Stimulated activated CD8-positive, alpha-beta memory T cell treated with anti-CD3 and anti-CD28 coated beads, Interleukin-12 subunit alpha, Interleukin-12 subunit beta, amount 100 ng/mL, for 1 hour (primary cell): ENCODE data around the gene PLEKHB1.
A peak's percentile ranks its signal among the peaks of the same experiment; 100 is the strongest.

ENCODE experiments used
- DNase-seq: peaks from one replicate; pipeline ENCODE4 v3.0.0-alpha.2; 2020; ENCODE audit warnings: low read depth

Gene PLEKHB1

DNA sequence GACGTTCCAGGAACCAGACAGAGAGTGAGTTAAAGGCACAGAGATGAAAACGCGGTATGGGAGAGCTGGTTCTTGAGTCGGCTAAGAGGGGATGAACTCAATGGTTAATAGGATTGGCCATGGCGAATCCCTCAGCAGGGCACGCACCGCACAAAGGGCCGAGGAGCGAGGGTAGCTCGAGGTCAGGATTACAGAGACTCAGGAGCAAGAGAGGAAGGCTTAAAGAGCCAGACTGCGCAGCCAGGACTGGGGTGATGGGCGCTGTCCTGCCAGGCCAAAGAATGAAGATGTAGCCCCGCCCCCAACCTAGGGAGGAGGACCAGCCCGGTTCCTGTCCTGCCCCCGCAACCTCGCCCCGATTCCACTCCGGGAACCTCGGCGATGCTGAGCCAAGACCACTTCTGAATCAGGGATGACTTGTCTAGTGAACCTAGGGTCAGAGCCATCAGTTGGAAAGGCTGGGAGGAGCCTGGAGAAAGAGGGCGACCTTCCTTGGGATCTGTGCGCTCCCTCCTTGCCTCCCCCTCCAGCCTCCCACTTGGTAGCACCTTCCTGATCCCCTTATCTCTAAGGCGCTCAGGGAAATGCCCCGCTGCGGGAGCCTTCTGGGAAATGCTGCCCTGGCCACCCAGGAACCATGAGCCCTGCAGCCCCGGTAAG is at the start of gene PLEKHB1:
TSS of gene PLEKHB1 (plus strand) at position 610 of the 660 bp plus-strand sequence. CDS start at position 638, 28 bp downstream.
- DNase-seq = no peak

GRCh38 chr11:73597336-73597955 is 48.9 kb upstream of the PLEKHB1 start:
- DNase-seq = no peak

- peak; percentile 87 for DNase-seq
Measured at GRCh38 chr11:73597956-73598718, 48.2 kb upstream of the PLEKHB1 start, which contains the start of gene FAM168A. TSS of gene FAM168A (minus strand) at chr11:73598112. CDS start at chr11:73468474, 129,638 bp downstream.

GRCh38 chr11:73598719-73599379 is 47.5 kb upstream of the PLEKHB1 start:
- DNase-seq = no peak

DNA sequence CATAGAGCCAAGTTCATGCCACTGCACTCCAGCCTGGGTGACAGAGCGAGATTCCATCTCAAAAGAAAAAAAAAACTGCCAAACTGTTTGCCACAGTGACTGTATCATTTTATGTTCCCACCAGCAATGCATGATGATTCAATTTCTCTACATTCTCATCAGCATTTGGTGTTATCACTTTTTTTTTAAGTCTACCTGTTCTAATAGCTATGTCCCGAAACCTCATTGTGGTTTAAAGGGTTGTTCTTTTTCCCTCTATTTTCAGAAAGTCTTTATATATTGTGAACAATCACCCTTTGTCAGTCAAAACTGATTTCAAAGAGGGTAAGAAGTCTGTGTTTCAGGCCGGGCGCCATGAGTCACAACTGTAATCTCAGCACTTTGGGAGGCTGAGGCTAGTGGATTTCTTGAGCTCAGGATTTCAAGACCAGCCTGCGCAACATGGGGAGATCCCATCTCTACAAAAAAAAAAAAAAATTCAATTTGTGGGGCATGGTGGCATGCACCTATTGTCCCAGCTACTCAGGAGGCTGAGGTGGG is 33.7 kb upstream of the PLEKHB1 start:
- DNase-seq = no peak

- DNase-seq = no peak
Measured at GRCh38 chr11:73614591-73614990, 31.8 kb upstream of the PLEKHB1 start.

GRCh38 chr11:73622926-73623593 is 23.3 kb upstream of the PLEKHB1 start:
- DNase-seq = no peak

DNA sequence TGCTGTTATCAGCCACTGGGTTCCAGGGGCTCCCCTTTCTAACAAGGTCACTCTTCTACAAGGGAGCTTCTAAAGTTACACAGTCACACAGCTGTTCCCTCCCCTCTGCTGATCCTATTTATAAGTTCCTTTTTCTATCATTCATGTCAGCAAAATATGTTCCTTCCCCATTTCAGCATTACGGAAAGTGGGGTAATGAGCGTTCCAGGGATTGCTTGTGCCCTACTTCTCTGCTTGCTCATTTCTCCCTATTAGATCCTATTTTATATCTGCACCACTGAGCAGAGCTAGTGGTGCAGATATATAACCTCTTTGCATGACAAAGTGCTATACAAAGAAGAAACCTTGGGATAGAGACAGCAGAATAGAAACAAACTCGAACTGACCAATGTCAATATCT is 22.7 kb upstream of the PLEKHB1 start:
- no peak for DNase-seq

GRCh38 chr11:73625696-73626318 is 20.6 kb upstream of the PLEKHB1 start:
- peak; percentile 49 for DNase-seq

GRCh38 chr11:73629907-73630306 is 16.5 kb upstream of the PLEKHB1 start:
- no peak for DNase-seq

GRCh38 chr11:73632996-73633395 is 13.4 kb upstream of the PLEKHB1 start:
- DNase-seq = no peak

GRCh38 chr11:73633999-73634398 is 12.4 kb upstream of the PLEKHB1 start:
- no peak for DNase-seq

DNA sequence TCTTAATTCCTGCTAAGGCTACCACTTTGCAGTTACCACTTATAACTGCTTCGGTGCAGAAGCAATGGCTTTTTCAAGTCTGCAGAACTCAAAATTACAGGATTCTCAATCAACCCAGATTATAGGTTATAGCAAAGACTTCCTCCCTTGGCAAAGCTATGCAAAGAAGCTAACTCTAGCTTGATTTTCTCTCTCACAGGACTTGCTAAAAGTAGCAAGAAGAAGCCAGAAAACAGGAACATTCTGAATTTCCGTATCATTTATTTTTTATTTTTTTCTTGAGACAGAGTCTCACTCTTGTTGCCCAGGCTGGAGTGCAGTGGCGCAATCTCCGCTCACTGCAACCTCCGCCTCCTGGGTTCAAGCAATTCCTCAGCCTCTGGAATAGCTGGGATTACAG is 10.7 kb upstream of the PLEKHB1 start:
- no peak for DNase-seq

GRCh38 chr11:73636249-73636648 is 10.1 kb upstream of the PLEKHB1 start:
- DNase-seq = no peak

DNA sequence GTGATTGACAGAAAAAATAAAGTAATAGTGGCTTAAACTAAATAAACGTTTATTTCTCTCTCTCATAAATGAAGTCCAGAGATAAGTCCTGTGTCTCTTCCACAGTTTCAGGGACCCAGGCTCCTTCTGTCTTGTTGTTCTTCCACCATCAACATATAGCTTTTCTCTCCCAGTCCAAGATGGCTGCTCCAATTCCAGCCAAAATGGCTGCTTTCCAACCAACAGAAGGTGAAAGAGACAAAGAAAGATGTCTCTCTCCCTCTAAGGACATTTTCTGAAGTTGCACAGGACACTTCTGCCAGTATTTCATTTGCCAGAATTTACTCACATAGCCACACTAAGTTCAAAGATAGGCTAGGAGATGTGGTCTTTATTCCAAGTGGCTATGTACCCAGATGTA is 9.4 kb upstream of the PLEKHB1 start:
- no peak for DNase-seq

GRCh38 chr11:73640592-73640991 is 5.8 kb upstream of the PLEKHB1 start:
- DNase-seq = no peak

DNA sequence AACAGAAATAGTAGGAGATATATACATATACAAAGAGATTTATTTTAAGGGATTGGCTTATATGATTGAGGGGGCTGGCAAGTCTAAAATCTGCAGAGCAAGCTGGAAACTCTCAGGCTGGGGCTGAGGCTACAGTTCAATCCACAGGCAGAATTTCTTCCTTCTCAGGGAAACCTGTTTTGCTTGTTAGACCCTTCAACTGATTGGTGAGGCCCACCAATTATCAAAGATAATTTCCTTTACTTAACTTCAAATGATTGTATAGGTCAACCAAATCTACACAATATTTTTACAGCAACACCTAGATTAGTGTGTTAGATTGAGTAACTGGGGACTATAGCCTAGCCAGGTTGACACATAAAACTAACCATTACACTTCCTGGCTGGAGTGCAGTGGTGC is 4.7 kb upstream of the PLEKHB1 start:
- no peak for DNase-seq

- DNase-seq = no peak
Measured at GRCh38 chr11:73645121-73645969, 1.0 kb upstream of the PLEKHB1 start.

GRCh38 chr11:73647459-73648100 is 1.2 kb downstream of the PLEKHB1 start:
- peak; percentile 82 for DNase-seq

GRCh38 chr11:73648121-73648520 is 1.7 kb downstream of the PLEKHB1 start:
- DNase-seq = no peak
